Measurements from ENCODE around the gene PCOLCE2.
"Not testable (repeated sequence)": the region's sequence is repeated elsewhere in the genome, so short reads cannot be mapped to it uniquely, and the experiment has no call there.

The PCOLCE2 gene

DNA sequence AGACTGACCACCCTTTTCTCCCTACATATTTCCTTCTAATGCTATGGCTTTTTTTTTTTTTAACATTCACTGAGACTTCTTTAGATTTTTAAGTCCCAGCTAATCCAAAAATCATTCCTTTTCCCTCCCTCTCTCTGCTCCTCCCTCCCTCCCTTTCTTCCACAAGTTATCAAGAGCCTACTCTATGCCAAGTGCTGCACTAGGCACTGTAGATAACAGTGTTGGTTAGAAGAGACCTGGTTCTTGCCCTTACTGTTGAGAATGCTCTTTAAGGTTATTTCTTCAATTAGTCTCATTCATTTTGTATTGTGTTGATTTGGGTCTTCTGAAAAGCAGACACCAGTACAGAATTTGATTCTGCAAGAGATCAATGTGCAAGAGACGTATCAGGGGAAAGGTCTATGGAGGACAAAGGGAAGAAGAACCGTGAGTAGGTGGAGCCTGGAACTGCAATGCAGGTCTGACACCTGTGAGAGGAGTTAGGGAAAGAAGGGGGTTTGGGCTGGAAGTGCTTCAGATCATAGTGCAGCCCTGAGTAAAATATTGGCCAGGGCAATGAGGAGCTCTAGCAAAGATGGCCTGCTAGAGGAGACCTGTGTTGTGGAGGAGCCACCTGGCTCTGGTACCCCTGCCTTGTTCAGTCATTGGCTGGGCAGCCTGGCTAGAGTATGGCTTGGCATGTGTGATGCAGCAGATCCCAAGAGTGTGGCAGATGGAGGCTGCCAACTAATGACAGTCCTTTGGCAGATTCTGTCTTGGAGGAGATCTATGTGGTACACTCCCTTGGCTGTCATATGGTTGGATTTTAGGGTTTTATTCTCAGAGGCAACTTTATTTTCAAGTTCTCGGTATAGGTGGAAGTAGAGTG lies 9.7 kb upstream of the PCOLCE2 start:
- DNase-seq: no peak

DNA sequence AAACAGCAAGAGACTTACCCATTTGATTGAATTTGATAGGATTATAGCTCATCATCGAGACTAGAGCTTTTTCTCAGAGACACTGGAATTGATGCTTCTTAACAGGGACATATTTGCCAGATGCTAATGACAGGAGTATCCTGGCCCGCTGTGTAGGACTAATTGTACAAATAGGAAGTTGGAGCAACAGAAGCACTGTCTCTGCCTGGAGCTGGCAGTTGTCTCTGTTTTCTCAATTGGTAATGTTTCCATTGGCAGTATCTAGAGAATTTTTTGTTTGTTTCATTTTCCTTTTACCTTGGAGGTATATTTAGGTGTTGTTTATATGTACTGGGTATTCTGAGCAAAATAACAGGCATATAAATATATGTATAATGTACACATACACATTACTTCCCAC lies 8.9 kb upstream of the PCOLCE2 start:
- no peak for DNase-seq

DNA sequence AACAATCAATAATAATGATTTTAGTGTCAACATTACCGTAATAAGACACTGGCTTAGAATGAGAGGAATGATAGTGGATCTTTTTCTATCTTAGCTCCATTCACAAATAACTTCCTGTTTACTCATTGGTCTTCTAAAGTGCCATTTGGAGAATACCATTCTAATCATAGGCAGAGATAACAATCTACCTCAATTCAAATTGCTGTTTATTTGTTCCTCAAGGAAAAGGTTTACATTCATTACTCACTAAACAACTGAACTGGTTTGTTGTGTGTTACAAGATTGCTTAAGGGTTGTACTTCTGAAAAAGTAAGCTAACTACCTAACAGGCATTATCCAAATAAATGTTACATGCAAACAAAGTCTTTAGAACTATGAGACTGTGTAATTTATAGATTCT lies 8.1 kb upstream of the PCOLCE2 start:
- no peak for DNase-seq

DNA sequence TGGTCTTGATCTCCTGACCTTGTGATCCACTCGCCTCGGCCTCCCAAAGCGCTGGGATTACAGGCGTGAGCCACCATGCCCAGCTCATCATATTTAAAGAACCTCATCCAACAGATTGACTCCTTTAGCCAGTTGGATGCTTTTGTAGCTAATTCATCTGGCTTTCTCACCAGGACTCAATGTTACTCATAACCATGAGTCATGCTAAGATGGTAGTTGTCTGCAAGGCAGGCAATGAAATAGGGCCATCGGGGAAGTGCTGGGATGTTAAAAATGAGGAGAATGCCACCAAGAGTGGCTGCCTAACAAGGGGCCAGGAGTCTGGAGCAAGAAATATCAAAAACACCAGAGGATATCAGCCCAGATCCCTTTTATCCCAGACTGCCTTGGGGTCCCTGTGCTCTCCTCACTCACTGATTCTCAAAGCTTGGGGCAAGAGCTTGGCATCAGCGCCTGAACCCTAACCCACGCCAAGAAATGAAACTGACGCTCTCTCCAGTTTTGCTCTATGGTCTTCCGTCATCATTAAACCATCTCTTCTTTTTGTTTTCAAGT lies 7.4 kb upstream of the PCOLCE2 start:
- no peak for DNase-seq

DNA sequence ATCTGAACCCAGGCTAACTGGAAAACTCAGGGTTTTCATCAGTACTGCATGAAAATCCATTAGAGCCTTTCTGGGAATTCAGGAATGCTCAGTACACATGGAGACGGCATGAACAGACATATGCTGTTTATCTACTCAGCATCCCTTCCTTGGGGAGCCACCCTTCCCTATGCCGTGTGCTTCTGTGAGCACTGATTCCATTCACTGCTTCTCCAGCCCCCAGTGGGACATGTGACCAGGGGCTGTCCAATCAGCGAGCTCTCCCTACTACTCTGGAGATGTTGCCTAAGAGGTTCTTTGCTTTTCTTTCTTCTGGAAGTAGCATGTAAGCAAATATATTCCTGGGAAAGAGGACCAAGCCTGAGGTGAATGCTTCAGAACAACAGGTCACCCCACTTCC lies 5.6 kb upstream of the PCOLCE2 start:
- no peak for DNase-seq

DNA sequence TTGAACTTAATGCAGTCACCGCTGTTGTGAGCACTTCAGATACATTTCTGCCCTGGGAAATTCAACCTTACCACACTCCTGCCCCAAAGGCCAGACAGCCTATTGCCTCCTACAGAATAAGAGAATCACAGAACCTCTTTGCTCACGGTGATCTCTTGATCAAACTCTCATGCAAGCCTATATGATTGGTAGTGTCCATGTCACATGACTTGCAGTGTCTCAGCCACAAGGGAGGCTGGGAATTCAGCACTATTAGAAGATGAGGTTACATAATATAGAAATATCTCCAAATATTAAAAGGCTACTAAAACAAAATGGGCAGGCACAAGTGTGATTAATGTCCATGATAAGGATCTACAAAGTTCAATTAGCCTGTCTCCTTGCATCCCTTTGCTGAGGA lies 3.8 kb upstream of the PCOLCE2 start:
- DNase-seq: no peak

DNA sequence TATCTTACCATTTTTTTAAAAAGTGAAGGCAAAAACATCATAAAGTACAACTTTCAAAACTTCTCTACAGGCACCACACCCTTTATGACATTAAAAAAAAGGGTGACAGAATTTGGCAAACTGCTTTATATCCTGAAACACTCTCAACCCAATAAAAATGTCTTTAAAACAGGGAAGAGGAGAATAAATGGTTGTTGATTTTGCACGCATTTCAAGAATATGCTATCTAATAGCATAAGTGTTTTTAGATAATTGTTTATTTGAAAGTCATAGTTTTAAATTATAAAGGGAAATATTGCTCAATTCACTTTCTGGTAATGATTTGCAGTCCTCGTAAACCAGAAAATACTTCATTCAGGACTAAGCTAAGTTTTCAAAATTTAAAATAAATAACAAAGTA lies 1.7 kb upstream of the PCOLCE2 start:
- no peak for DNase-seq

DNA sequence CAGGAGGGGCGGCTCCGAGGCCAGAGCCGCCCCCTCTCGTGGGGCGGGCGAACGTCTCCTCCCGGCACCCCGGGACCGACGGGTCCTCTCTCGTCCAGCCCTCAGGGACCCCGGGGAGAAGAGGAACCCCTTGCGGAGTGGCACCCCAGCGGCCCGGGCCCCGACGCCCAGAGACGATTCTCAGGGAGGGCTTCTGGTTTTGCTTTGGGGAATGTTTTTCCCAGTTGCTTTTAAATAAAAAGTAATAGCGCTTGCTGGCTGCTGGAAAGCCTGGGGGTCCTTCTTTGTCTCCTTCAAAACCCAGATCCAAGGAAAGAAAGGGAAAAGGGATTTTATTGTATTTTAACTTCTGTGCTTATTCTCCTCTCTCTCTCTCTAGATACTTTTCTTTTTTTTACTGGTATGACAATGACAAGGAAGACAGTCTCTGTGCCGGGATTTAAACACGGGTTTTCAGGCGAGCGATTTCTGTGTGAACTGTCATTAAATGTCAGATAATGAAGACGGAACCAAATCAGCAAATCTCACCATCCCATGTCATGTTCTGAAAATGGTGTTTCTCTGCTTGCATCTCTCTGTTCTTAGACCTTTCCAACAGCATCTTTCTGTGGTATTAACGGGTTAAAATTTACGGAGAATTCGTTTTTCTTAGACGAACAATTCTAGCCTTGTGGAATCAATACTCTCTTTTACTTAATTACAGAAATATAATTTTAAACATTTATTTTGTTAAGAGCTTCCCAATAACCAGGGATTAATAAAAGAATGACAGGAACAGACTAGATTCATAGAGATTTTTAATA lies 530 bp upstream of the PCOLCE2 start:
- DNase-seq: no peak

DNA sequence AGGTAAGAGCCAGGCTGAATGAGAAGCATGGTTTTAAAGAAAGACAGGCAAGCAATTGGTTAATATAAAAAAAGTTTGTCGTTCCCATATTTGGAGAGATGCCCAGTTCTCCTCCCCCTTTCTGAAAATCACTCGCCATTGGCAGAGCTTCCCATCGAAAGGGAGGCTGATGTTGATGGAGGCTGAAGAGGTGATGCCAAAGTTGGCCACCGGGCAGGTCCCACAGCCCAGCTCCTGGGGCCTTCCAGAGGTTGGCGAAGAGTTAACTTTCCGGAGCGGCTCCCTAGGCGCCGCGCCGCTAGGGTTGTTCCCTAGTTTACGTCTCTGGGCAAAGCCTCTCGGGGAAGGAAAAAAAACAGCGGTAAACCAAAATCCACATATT lies 793 bp downstream of the PCOLCE2 start:
- no peak for DNase-seq

DNA sequence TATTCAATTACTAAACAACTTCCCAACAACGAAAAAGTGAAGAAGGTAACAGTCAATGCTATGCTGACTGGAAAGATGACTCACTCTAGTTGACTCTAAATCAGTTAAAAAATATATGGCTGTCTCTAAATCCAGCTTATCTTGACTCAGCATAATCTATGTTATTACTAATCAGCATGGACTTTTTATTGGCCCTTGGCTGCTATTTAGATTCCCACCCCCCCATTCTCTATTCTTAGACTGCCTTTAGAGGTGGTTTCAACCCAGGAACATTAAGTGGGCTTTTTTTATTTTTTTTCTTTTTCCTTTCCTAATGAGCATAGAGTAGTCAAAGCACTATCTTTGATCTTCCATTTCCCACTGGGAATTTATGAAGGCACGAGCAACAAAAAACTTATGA lies 1.9 kb downstream of the PCOLCE2 start:
- DNase-seq: no peak

DNA sequence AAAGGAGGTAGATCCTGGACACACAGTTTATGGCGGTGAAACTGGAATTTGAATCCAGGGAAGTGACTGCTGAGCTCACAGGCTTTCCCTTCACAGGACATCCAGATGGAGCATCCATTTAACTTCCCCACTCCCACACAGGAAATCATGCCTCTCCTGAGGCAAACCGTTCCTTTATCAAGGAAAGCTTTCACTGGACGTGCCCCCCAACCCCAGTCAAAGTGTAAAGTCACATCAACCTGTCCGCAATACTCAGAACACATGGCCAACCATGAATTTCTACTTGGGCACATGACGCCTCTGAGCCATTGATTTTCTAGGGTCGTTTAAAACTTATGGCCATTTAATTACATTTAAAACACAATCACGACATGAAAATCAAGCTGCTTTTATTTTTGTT lies 2.9 kb downstream of the PCOLCE2 start:
- DNase-seq: no peak

DNA sequence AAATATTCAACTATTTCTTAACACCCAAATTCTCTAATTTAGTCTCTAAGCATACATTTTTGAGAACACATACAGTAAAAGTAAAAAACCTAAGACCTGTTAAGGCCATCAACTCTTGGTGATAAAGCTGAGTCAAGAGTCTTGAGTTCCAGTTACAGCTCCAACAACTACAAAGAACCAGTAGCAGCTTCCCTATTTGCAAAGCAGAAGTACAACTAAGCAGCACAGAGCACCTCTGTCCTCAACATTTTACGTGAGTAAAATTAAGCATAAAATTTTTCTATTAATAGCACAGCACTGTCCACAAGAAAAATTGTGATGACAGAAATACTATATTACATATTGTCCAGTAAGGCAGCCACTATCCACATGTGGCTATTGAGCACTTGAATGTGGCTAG lies 4.4 kb downstream of the PCOLCE2 start:
- no peak for DNase-seq

DNA sequence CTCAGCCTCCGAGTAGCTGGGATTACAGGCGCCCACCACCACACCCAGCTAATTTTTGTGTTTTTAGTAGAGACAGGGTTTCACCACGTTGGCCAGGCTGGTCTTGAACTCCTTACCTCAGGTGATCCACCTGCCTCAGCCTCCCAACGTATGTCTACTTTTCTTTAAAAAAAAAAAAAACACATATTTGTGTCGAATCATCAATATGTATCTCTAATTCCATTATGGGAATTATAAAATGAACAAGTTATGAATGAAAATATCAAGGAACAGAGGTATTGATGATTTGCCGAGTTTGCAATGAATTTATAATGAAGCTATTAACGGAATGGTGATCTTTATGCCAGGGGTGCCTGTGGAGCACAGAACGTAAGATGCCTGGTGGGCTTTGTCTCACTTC lies 5.3 kb downstream of the PCOLCE2 start:
- not testable (repeated sequence) for DNase-seq

DNA sequence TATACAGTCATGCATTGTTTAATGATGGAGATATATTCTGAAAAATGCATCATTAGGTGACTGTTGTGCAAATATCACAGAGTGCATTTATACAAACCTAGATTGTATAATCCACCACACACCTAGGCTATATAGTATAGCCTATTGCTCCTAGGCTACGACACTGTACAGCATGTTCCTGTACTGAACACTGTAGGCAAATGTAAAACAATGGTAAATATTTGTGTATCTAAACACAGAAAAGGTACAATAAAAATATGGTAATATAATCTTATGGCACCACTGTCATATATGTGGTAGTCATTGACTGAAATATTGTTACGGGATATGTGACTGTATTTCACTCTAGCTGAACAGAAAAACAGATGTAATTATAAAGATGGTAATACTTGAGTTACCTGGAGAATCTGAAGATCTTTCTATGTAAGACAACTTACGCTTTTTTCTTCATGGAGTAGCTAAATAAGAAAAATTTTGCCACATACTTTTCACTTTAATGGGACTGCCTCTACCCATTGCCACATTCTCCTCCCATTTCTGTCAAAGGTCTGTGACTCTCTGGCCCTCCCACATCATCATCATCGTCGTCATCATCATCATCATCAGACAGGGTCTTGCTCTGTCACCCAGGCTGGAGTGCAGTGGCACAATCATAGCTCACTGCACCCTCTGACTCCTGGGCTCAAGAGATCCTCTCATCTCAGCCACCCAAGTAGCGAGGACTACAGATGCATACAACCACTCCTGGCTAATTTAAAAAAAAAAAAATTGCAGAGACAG lies 7.2 kb downstream of the PCOLCE2 start:
- DNase-seq: no peak

DNA sequence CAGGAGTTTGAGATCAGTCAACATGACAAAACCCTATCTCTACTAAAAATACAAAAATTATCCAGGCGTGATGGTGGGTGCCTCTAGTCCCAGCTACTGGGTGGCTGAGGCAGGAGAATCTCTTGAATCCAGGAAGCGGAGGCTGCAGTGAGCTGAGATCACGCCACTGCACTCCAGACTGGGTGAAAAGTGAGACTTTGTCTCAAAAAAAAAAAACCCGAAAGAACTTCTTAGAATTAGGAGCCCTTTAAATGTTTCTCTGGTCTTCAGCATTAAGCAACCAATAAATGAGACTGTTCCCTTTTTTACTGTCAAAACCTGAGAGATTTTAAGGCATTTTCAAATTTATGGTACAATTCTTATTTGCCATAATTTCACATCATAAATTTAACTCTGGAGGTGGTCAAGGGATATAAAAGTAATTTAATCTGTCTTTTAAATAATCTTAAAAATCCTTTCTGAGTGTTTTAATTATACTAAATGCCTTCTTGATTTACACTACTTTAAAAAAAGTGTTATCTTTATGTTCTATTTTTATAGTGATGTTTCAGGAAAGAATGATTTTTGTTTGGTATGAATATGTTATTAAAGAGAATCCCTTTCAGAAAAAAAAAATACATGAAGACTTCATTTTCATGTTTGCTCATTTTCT lies 10.1 kb downstream of the PCOLCE2 start:
- DNase-seq: no peak

DNA sequence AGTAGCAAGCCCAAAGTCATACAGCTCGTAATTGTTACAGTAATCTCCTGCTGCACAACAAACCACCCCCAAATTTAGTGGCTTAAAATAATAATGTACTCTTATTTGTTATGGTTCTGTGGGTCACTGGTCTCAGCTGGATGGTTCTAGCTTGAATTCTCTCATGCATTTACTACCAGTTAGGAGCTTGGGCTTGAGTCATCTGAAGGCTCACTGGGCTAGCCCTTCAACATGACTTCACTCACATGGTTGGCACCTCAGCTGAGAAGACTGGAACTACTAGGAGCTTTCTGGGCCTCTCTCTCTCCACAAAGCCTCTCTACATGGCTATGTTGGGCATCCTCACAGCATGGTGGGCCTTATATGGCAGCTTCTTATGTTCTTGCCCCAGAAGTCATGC lies 12.5 kb downstream of the PCOLCE2 start:
- DNase-seq: no peak

DNA sequence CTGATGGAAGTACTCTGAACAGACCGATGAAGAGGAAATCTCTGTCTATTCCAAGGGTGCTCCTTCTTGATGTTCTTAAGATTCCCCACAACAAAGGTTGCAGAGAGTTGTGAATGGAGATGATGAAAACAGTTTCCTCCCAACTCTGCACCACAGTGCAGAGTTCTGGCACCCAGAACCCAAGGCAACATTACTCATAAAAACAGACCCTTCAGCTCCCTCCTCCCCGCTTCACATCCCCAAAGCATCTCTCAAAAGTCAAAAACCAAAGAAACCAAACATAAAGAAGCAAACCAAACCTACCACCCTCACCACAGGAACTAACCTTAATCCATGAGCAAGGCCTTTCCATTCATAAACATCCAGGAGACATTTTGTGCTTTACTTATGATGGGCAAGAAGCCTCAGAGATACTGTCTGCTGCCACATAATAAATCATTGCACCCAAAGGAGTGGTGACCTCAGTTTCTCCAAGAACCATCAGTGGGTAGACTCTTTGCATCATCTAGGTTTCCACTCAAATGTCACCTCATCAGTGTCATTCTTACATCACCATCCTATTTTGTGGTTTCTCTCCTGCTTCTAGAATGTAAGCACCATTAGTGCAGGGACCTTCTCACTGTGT lies 13.2 kb downstream of the PCOLCE2 start:
- DNase-seq: no peak

DNA sequence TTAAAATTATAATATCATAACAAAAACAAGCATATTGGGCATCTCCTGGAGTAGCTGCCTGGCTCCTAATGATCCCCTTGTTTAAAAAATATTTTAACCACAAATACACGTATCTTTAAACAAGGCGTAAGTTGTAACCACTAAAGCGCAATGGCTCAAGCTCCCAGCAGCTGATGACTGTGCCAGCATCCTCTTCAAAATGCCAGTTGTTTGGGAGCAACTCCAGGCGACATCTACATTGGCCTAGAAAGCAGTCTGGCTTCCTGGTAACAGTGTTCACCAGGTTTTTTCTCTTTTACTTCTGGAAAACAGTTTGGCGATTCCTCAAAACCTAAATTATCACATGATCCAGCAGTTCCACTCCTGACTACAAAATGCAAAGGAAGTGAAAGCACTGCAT lies 13.8 kb downstream of the PCOLCE2 start:
- no peak for DNase-seq

DNA sequence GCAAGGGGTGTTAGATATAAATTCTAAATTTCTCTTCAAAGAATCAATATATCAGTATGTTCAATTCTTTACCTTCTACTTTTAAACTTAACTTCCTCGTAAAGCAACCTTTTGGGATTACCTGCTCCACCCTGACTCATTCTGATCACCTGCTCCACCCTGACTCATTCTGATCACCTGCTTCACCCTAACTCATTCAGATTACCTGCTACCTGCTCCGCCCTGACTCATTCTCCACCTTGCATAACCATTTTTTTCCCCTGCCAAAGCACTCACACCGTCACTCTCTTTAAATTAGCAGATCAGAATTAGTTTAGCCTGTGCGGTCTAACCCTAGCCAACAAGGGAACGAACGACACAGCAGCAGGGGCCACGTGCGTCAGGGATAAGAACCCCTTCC lies 20.5 kb downstream of the PCOLCE2 start:
- not testable (repeated sequence) for DNase-seq

DNA sequence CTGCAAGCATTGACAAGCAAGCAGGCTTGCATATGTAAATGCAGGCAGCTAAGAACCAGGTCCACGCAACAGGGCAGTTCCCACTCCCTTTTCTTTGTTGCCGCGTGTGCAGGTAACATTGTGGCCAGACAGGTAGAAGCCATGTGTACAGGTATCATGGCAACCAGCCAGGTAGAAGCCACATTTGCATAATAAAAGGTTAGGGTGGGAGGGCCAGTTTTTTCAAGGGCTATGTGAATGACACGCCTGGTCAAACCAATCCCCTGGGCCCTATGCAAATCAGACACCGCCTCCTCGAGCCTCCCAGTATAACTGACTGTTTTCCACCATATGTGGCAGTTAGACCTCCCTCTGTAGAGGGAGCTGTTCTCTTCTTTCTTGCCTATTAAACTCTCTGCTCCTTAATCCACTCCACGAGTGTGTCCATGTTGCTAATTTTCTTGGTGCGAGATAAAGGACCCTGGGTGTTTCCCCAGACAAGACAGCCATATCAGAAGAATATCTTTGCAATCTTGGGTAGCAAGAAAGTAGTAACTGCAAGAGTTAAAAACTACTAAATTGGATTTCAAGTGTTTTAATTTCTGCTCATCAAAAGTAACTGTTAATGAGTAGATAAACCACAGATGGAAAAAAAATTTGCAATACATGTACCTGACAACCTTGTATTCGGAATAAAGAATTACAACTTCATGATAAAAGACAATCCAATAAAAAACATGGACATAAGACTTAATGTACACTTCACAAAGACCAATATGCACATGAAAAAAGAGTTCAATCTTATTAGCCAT lies 21.8 kb downstream of the PCOLCE2 start:
- DNase-seq: no peak
